WTC11 (cell line): ENCODE data around the gene UCP3. TPM values are rescaled to one million over a fixed set of nuclear protein-coding genes. Genes with fewer than 3 reads are reported as not detected.

Source experiments
- ATAC-seq: fragments of 200-7000 bp; cut with Tn5 transposase; 2 replicates; pipeline ENCODE4 v1.10.0; 2021; ENCODE audit warnings: mild to moderate bottlenecking, moderate library complexity
- CTCF ChIA-PET: fragments of 300-600 bp; sonication (Branson Sonifier 250); formaldehyde crosslinking; loops from one replicate; lab custom pipeline; 2021; ENCODE audit warnings: antibody characterized with exemption; lab: Charles Lee
- POLR2A ChIA-PET: fragments of 350-600 bp; sonication (Branson Sonifier 250); formaldehyde crosslinking; loops from one replicate; lab custom pipeline; 2021; ENCODE audit warnings: antibody characterized with exemption; lab: Charles Lee
- DNase-seq: peaks from one replicate; pipeline ENCODE4 v3.0.0; 2021; ENCODE audit warnings: low spot score
- H3K27ac Mint-ChIP-seq: 2 replicates; pipeline ENCODE4 v1.8.0; 2021; ENCODE audit warnings: mixed read lengths
- H3K27me3 Mint-ChIP-seq: 2 replicates; pipeline ENCODE4 v1.8.0; 2021; ENCODE audit warnings: low read depth, mild to moderate bottlenecking, moderate library complexity, mixed read lengths
- H3K36me3 Mint-ChIP-seq: 2 replicates; pipeline ENCODE4 v1.8.0; 2021; ENCODE audit warnings: mixed read lengths
- H3K4me1 Mint-ChIP-seq: 2 replicates; pipeline ENCODE4 v1.8.0; 2022; ENCODE audit warnings: mixed read lengths
- H3K4me3 Mint-ChIP-seq: 2 replicates; pipeline ENCODE4 v1.8.0; 2021; ENCODE audit warnings: mild to moderate bottlenecking, moderate library complexity, mixed read lengths
- H3K9me3 Mint-ChIP-seq: 2 replicates; pipeline ENCODE4 v1.8.0; 2021; ENCODE audit warnings: mixed read lengths
- CBFB ChIP-seq: sonication (generic); formaldehyde crosslinking; IDR thresholded peaks from 2 replicates; pipeline ENCODE4 v1.8.1; 2022; ENCODE audit warnings: mild to moderate bottlenecking, low read depth, missing genetic modification reagents
- ETV6 ChIP-seq: sonication (generic); formaldehyde crosslinking; IDR thresholded peaks from 2 replicates; pipeline ENCODE4 v1.8.1; 2022; ENCODE audit warnings: mild to moderate bottlenecking, missing genetic modification reagents
- GRHL2 ChIP-seq: fragments of 250-450 bp; sonication (Bioruptor Pico); IDR thresholded peaks from 2 replicates; pipeline ENCODE4 v1.8.0; 2022; ENCODE audit warnings: mild to moderate bottlenecking, moderate library complexity; ENCODE audit not compliant: insufficient replicate concordance, severe bottlenecking
- GTF2I ChIP-seq: fragments of 250-450 bp; sonication (Bioruptor Pico); conservative IDR thresholded peaks from 2 replicates; pipeline ENCODE4 v1.4.0; 2021; ENCODE audit warnings: mild to moderate bottlenecking
- NFYB ChIP-seq: sonication (generic); formaldehyde crosslinking; conservative IDR thresholded peaks from 2 replicates; pipeline ENCODE4 v1.8.0; 2022; ENCODE audit warnings: low read depth, missing genetic modification reagents
- OVOL2 ChIP-seq: fragments of 250-450 bp; sonication (Bioruptor Pico); IDR thresholded peaks from 2 replicates; pipeline ENCODE4 v1.9.0; 2021; ENCODE audit warnings: mild to moderate bottlenecking, borderline replicate concordance
- PRRX2 ChIP-seq: fragments of 250-450 bp; sonication (Bioruptor Pico); IDR thresholded peaks from 2 replicates; pipeline ENCODE4 v1.8.0; 2021; ENCODE audit warnings: mild to moderate bottlenecking
- RORB ChIP-seq: fragments of 250-450 bp; sonication (Bioruptor Pico); IDR thresholded peaks from 2 replicates; pipeline ENCODE4 v1.9.0; 2021; ENCODE audit warnings: mild to moderate bottlenecking
- TCF7 ChIP-seq: sonication (generic); formaldehyde crosslinking; IDR thresholded peaks from 2 replicates; pipeline ENCODE4 v1.8.0; 2022; ENCODE audit warnings: mild to moderate bottlenecking, low read depth, missing genetic modification reagents, moderate library complexity
- ZNF121 ChIP-seq: sonication (generic); formaldehyde crosslinking; IDR thresholded peaks from 2 replicates; pipeline ENCODE4 v1.8.0; 2023; ENCODE audit warnings: missing genetic modification reagents
- ZNF423 ChIP-seq: fragments of 250-450 bp; sonication (Bioruptor Pico); IDR thresholded peaks from 2 replicates; pipeline ENCODE4 v2.1.2; 2022; ENCODE audit warnings: mild to moderate bottlenecking, moderate library complexity
- ZNF671 ChIP-seq: fragments of 250-450 bp; sonication (Bioruptor Pico); IDR thresholded peaks from 2 replicates; pipeline ENCODE4 v1.8.0; 2021; ENCODE audit warnings: mild to moderate bottlenecking
- total RNA-seq: library from RNA; stranded (reverse); gene quantifications from 3 replicates; pipeline ENCODE4 v1.2.3, GENCODE V29; 2021
- TF ChIP-seq, protein P1 (sequence below): sonication (generic); formaldehyde crosslinking; IDR thresholded peaks from 2 replicates; pipeline ENCODE4 v1.8.0; 2022; ENCODE audit warnings: mild to moderate bottlenecking, missing genetic modification reagents
- TF ChIP-seq, protein P2 (sequence below): sonication (generic); formaldehyde crosslinking; IDR thresholded peaks from 2 replicates; pipeline ENCODE4 v1.8.0; 2022; ENCODE audit warnings: mild to moderate bottlenecking, missing genetic modification reagents
- TF ChIP-seq, protein P3 (sequence below): sonication (generic); formaldehyde crosslinking; IDR thresholded peaks from 2 replicates; pipeline ENCODE4 v1.8.1; 2022; ENCODE audit warnings: low read depth, missing genetic modification reagents, borderline replicate concordance
- TF ChIP-seq, protein P4 (sequence below): sonication (generic); formaldehyde crosslinking; IDR thresholded peaks from 2 replicates; pipeline ENCODE4 v1.8.0; 2022; ENCODE audit warnings: mild to moderate bottlenecking, missing genetic modification reagents
- TF ChIP-seq, protein P5 (sequence below): fragments of 250-450 bp; sonication (Bioruptor Pico); IDR thresholded peaks from 2 replicates; pipeline ENCODE4 v1.9.0; 2021; ENCODE audit warnings: moderate library complexity, mild to moderate bottlenecking, inconsistent platforms, borderline replicate concordance
- TF ChIP-seq, protein P6 (sequence below): sonication (generic); formaldehyde crosslinking; conservative IDR thresholded peaks from 2 replicates; pipeline ENCODE4 v1.8.1; 2022; ENCODE audit warnings: mild to moderate bottlenecking, missing genetic modification reagents
- TF ChIP-seq, protein P7 (sequence below): fragments of 250-450 bp; sonication (Bioruptor Pico); IDR thresholded peaks from 2 replicates; pipeline ENCODE4 v2.1.2; 2022; ENCODE audit warnings: mild to moderate bottlenecking, moderate library complexity

The UCP3 gene
- total RNA-seq, 1 experiment from 2014 or later = 0.55 TPM

DNA sequence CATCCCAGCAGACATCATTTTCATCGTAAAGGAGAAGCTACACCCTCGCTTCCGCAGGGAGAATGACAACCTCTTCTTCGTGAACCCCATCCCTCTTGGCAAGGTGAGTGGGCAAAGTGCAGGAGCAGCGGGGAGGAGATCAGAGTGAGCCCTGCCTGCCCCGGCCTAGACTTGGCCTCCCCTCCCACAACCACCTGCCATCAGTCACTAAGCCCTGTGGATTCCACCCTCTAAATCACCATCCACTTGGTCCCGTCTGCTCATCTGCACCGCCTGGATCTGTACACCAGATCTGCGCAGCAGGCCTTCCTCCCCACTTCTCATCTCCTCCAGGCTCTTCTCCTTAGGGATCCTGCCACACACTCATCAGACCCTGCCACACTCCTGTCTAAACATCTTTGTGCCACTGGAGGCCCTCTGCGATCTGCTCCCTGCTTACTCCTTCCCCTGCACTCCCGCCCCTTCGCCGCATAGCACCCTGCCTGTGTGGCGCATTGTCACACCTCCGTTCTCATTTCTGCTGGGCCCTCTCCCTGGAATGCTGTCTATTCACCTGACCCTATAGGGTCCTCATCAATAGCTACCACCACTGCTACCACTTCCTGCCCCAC is 40.4 kb downstream of the UCP3 start:
- DNase-seq (no peak), ATAC-seq (no peak)
- TF ChIP-seq GTF2I (CRISPR knock-in tag) = no peak
- TF ChIP-seq ZNF423 (CRISPR knock-in tag) = no peak
- TF ChIP-seq PRRX2 = no peak
- no peak for TF ChIP-seq TCF7 (CRISPR knock-in tag)
- TF ChIP-seq, protein P1, sequence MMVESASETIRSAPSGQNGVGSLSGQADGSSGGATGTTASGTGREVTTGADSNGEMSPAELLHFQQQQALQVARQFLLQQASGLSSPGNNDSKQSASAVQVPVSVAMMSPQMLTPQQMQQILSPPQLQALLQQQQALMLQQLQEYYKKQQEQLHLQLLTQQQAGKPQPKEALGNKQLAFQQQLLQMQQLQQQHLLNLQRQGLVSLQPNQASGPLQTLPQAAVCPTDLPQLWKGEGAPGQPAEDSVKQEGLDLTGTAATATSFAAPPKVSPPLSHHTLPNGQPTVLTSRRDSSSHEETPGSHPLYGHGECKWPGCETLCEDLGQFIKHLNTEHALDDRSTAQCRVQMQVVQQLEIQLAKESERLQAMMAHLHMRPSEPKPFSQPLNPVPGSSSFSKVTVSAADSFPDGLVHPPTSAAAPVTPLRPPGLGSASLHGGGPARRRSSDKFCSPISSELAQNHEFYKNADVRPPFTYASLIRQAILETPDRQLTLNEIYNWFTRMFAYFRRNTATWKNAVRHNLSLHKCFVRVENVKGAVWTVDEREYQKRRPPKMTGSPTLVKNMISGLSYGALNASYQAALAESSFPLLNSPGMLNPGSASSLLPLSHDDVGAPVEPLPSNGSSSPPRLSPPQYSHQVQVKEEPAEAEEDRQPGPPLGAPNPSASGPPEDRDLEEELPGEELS (CRISPR knock-in tag) = no peak
- no peak for TF ChIP-seq CBFB (CRISPR knock-in tag)
- TF ChIP-seq, protein P2, sequence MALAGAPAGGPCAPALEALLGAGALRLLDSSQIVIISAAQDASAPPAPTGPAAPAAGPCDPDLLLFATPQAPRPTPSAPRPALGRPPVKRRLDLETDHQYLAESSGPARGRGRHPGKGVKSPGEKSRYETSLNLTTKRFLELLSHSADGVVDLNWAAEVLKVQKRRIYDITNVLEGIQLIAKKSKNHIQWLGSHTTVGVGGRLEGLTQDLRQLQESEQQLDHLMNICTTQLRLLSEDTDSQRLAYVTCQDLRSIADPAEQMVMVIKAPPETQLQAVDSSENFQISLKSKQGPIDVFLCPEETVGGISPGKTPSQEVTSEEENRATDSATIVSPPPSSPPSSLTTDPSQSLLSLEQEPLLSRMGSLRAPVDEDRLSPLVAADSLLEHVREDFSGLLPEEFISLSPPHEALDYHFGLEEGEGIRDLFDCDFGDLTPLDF = no peak
- no peak for TF ChIP-seq ETV6 (CRISPR knock-in tag)
- Mint-ChIP-seq H3K27me3 (peaks cover 19% of the 10 kb centered on the region), H3K9me3 (no peaks in the 10 kb centered on the region), H3K4me3 (no peak overlapping the region), H3K27ac (no peak overlapping the region), H3K4me1 (peaks cover 11% of the 10 kb centered on the region), H3K36me3 (no peaks in the 10 kb centered on the region)
- ChIA-PET CTCF (no interaction called here), POLR2A (interaction anchor here (2.1 kb wide), 1 partner anchor 14 kb away, joined by 6 read pairs; the partner anchor contains the start of gene UCP2)

DNA sequence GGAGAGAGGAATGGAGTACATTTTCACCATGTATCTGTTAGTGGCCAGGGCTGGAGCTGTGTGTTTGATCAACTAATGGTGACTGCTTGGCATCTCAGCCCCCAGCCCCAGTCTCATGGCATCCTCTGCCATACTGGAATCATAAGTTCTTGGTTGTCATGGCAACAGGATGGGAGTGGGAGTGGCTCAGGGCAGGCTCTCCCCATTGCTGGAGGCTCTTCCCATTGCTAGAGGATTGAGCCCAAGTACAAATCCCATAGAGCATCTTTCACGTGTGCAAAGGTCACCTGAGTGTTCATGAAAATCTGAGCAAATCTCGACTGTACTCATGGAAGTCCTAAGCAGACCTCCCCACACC is 43.1 kb downstream of the UCP3 start:
- CTCF ChIA-PET = interaction anchor here (1.0 kb wide), 1 partner anchor 355 kb away, joined by 3 read pairs; no protein-coding TSS in a partner anchor
- ATAC-seq (no peak), DNase-seq (no peak)
- Mint-ChIP-seq H3K27ac (no peak overlapping the region; the same call in 1 of the 2 replicates), H3K9me3 (no peaks in the 10 kb centered on the region), H3K27me3 (peaks cover 19% of the 10 kb centered on the region), H3K4me1 (peaks cover 11% of the 10 kb centered on the region), H3K36me3 (no peaks in the 10 kb centered on the region), H3K4me3 (no peak overlapping the region)
- POLR2A ChIA-PET = no interaction called here
- TF ChIP-seq, protein P3, sequence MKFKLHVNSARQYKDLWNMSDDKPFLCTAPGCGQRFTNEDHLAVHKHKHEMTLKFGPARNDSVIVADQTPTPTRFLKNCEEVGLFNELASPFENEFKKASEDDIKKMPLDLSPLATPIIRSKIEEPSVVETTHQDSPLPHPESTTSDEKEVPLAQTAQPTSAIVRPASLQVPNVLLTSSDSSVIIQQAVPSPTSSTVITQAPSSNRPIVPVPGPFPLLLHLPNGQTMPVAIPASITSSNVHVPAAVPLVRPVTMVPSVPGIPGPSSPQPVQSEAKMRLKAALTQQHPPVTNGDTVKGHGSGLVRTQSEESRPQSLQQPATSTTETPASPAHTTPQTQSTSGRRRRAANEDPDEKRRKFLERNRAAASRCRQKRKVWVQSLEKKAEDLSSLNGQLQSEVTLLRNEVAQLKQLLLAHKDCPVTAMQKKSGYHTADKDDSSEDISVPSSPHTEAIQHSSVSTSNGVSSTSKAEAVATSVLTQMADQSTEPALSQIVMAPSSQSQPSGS (CRISPR knock-in tag) = no peak
- TF ChIP-seq ZNF671 = no peak
- no peak for TF ChIP-seq OVOL2 (CRISPR knock-in tag)
- TF ChIP-seq GRHL2 (CRISPR knock-in tag) = no peak
- TF ChIP-seq, protein P4, sequence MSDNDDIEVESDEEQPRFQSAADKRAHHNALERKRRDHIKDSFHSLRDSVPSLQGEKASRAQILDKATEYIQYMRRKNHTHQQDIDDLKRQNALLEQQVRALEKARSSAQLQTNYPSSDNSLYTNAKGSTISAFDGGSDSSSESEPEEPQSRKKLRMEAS (CRISPR knock-in tag) = no peak
- no peak for TF ChIP-seq RORB
- TF ChIP-seq GTF2I (CRISPR knock-in tag) = no peak
- TF ChIP-seq, protein P5, sequence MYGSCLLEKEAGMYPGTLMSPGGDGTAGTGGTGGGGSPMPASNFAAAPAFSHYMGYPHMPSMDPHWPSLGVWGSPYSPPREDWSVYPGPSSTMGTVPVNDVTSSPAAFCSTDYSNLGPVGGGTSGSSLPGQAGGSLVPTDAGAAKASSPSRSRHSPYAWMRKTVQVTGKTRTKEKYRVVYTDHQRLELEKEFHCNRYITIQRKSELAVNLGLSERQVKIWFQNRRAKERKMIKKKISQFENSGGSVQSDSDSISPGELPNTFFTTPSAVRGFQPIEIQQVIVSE = no peak
- no peak for TF ChIP-seq NFYB (CRISPR knock-in tag)
- TF ChIP-seq, protein P6, sequence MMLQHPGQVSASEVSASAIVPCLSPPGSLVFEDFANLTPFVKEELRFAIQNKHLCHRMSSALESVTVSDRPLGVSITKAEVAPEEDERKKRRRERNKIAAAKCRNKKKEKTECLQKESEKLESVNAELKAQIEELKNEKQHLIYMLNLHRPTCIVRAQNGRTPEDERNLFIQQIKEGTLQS (CRISPR knock-in tag) = no peak
- TF ChIP-seq, protein P7, sequence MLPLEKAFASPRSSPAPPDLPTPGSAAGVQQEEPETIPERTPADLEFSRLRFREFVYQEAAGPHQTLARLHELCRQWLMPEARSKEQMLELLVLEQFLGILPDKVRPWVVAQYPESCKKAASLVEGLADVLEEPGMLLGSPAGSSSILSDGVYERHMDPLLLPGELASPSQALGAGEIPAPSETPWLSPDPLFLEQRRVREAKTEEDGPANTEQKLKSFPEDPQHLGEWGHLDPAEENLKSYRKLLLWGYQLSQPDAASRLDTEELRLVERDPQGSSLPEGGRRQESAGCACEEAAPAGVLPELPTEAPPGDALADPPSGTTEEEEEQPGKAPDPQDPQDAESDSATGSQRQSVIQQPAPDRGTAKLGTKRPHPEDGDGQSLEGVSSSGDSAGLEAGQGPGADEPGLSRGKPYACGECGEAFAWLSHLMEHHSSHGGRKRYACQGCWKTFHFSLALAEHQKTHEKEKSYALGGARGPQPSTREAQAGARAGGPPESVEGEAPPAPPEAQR (CRISPR knock-in tag) = no peak
- no peak for TF ChIP-seq ZNF121 (CRISPR knock-in tag)
